K562 (cell line): ENCODE data around the gene SAMD10.

Experiments used
- CTBP1 ChIP-seq: fragments of 450-650 bp; IDR thresholded peaks from 2 replicates; pipeline ENCODE4 v1.6.1; 2016; ENCODE audit warnings: borderline replicate concordance
- CTCF ChIP-seq, 3 experiments: IDR thresholded peaks in 2 of 3; conservative IDR thresholded peaks in 1 of 3; 2 replicates each; pipeline ENCODE4 v1.5.1; 2011 to 2012; ENCODE audit warnings: low read length in 3 of 3, mild to moderate bottlenecking in 3 of 3, control low read depth in 2 of 3, improper control_type of control experiment in 1 of 3, inconsistent platforms in 1 of 3, low read depth in 1 of 3, mixed read lengths in 1 of 3, moderate library complexity in 1 of 3; ENCODE audit not compliant: insufficient read depth in 2 of 3
- GABPB1 ChIP-seq: sonication (generic); formaldehyde crosslinking; IDR thresholded peaks from 2 replicates; pipeline ENCODE4 v1.8.0; 2022; ENCODE audit warnings: mild to moderate bottlenecking, missing genetic modification reagents
- IRF1 ChIP-seq: sonication (generic); formaldehyde crosslinking; IDR thresholded peaks from 2 replicates; pipeline ENCODE4 v1.8.0; 2022; ENCODE audit warnings: missing genetic modification reagents, mild to moderate bottlenecking, borderline replicate concordance
- JUND ChIP-seq, 2 experiments: IDR thresholded peaks; 2 replicates in 1 of 2; 3 replicates in 1 of 2; pipeline ENCODE4 v1.6.1; 2011; ENCODE audit warnings: borderline replicate concordance in 2 of 2, low read depth in 2 of 2, low read length in 2 of 2, improper control_type of control experiment in 1 of 2, missing biosample characterization in 1 of 2, missing genetic modification characterization in 1 of 2, missing genetic modification reagents in 1 of 2
- MAFG ChIP-seq: fragments of 450-650 bp; conservative IDR thresholded peaks from 2 replicates; pipeline ENCODE4 v1.6.1; 2016; ENCODE audit warnings: missing genetic modification characterization, missing compliant biosample characterization
- POLR2AphosphoS2 ChIP-seq: IDR thresholded peaks from 2 replicates; pipeline ENCODE4 v1.6.1; 2012; ENCODE audit warnings: low read length, improper control_type of control experiment
- POU5F1 ChIP-seq: fragments of 150-350 bp; IDR thresholded peaks from 2 replicates; pipeline ENCODE4 v1.6.1; 2014; ENCODE audit warnings: borderline replicate concordance, low read length, low read depth, mild to moderate bottlenecking; ENCODE audit not compliant: partially characterized antibody
- RBM15 ChIP-seq: fragments of 200-400 bp; formaldehyde crosslinking; IDR thresholded peaks from 2 replicates; pipeline ENCODE4 v1.6.1; 2018; ENCODE audit warnings: mild to moderate bottlenecking, low read length, moderate library complexity; ENCODE audit not compliant: insufficient read depth
- SP1 ChIP-seq: sonication (generic); formaldehyde crosslinking; IDR thresholded peaks from 2 replicates; pipeline ENCODE4 v1.8.1; 2022; ENCODE audit warnings: mild to moderate bottlenecking, missing genetic modification reagents
- SREBF1 ChIP-seq: fragments of 150-350 bp; IDR thresholded peaks from 2 replicates; pipeline ENCODE4 v1.6.1; 2014; ENCODE audit warnings: antibody characterized with exemption, low read depth, low read length, borderline replicate concordance
- TBP ChIP-seq: optimal IDR thresholded peaks from 2 replicates; pipeline ENCODE3; 2011; ENCODE audit warnings: low read depth, low read length, improper control_type of control experiment
- TFAP4 ChIP-seq: sonication (generic); formaldehyde crosslinking; IDR thresholded peaks from 2 replicates; pipeline ENCODE4 v1.8.0; 2022; ENCODE audit warnings: missing genetic modification reagents, mild to moderate bottlenecking, moderate library complexity, borderline replicate concordance
- ZNF23 ChIP-seq: fragments of 250-450 bp; sonication (Bioruptor Pico); IDR thresholded peaks from 2 replicates; pipeline ENCODE4 v1.4.0; 2020; ENCODE audit warnings: mild to moderate bottlenecking

GRCh38 chr20:63968928-63969760 lies 10.3 kb downstream of the SAMD10 start:
- TF ChIP-seq GABPB1 (CRISPR knock-in tag) (no peak), TFAP4 (CRISPR knock-in tag) (no peak; the same call in 1 of the 2 replicates), TBP (no peak), RBM15 (no peak), MAFG (tag) (no peak), SREBF1 (no peak), SP1 (CRISPR knock-in tag) (no peak), POLR2AphosphoS2 (no peak), ZNF23 (no peak), CTBP1 (no peak; the same call in 1 of the 2 replicates), JUND (IDR thresholded peaks at IDR 0.05; ENCODE audit: borderline replicate concordance, low read depth, low read length) (peak; percentile 40; the same call in 1 of the 2 replicates), JUND (tag; IDR thresholded peaks at IDR 0.05; ENCODE audit: borderline replicate concordance, low read depth, low read length) (no peak; the same call in 2 of the 3 replicates), CTCF (IDR thresholded peaks at IDR 0.05 in 2 of 3, conservative IDR thresholded peaks at IDR 0.05 in 1 of 3; ENCODE audit: insufficient read depth in 2 of 3, low read depth in 1 of 3, low read length in 3 of 3) (no peak), POU5F1 (no peak), IRF1 (no peak)
